Left lung (tissue), 14 donors: ENCODE measurements around the gene DDA1. TPM values are rescaled to one million over a fixed set of nuclear protein-coding genes. Genes with fewer than 3 reads are reported as not detected.

Source experiments
- ATAC-seq: fragments of 200-7000 bp; cut with Tn5 transposase; one replicate; pipeline ENCODE4 v1.9.1; 2020; ENCODE audit warnings: moderate library complexity
- DNase-seq, 4 donors: peaks; one replicate each; pipeline ENCODE4 v3.0.0-alpha.2; 2013 to 2020
- H3K27ac ChIP-seq, 2 donors: fragments of 200-600 bp; sonication (generic) in 1 of 2; one replicate each; pipeline versions ENCODE4 v1.5.0 to v1.8.0; 2020 to 2021
- H3K27me3 ChIP-seq, 2 donors: fragments of 200-600 bp; sonication (generic) in 1 of 2; one replicate each; pipeline versions ENCODE4 v1.5.0 to v1.8.0; 2020 to 2021
- H3K36me3 ChIP-seq, 2 donors: fragments of 200-600 bp; sonication (generic) in 1 of 2; one replicate each; pipeline versions ENCODE4 v1.5.0 to v1.8.0; 2020 to 2021
- H3K4me1 ChIP-seq, 2 donors: fragments of 200-600 bp; one replicate each; pipeline ENCODE4 v1.8.0; 2021
- H3K4me3 ChIP-seq, 2 donors: fragments of 200-600 bp; sonication (generic) in 1 of 2; one replicate each; pipeline versions ENCODE4 v1.5.0 to v1.8.0; 2020 to 2021; ENCODE audit warnings: mild to moderate bottlenecking in 1 of 2
- H3K9me3 ChIP-seq, 2 donors: fragments of 200-600 bp; sonication (generic) in 1 of 2; one replicate each; pipeline versions ENCODE4 v1.5.0 to v1.8.0; 2020 to 2021
- intact Hi-C, 2 donors: fragments of 100-400 bp; cut with DNase I; formaldehyde crosslinking; loops; one replicate each; pipeline versions ENCODE4 v1.11.2 to v1.14.2; 2022
- long read RNA-seq, 12 donors: library from polyadenylated mRNA in 2 of 12; unstranded in 2 of 12; transcript quantifications; one replicate each; pipeline ENCODE4 v2.0.0 and lab custom pipeline, GENCODE V29; 2019 to 2026
- polyA plus RNA-seq, 6 donors: library from polyadenylated mRNA; unstranded; fragments of 120-200 nt; gene quantifications; one replicate each; pipeline ENCODE4 v1.2.1, GENCODE V29; 2013; ENCODE audit not compliant: insufficient read length in 6 of 6
- total RNA-seq, 2 donors: library from RNA; stranded (reverse); fragmentation: NEBNext Ultra II Directional; extraction: Animal tissue kit (Norgen Biotek cat#: 25700); gene quantifications; one replicate each; pipeline ENCODE4 v1.2.1, GENCODE V29; 2021
- TF ChIP-seq, protein P1 (sequence below), 2 donors: fragments of 200-600 bp; sonication (generic) in 1 of 2; IDR thresholded peaks; one replicate each; pipeline versions ENCODE4 v1.5.0 to v1.8.0; 2021; ENCODE audit warnings: antibody characterized with exemption in 2 of 2
- donor health status: DM: no; HTN: yes; CAD: no.
- donor health status: DM: no; HTN: no; CAD: no.

Gene DDA1
- total RNA-seq = 10 to 100 TPM; 30.5 to 44.1 TPM
- 10 to 100 TPM; 24.7 to 37.4 (median 33.0) TPM for polyA plus RNA-seq
- long read RNA-seq, donor 1, full-length matches to known transcripts = 36 of 72 reads
- long read RNA-seq, donor 1, partial matches to known transcripts = 36 of 72 reads
- long read RNA-seq, donor 1, other reads (novel, unspliced or antisense) = 0 of 72 reads
- long read RNA-seq, donor 2, full-length matches to known transcripts = 23 of 28 reads
- long read RNA-seq, donor 2, partial matches to known transcripts = 5 of 28 reads
- long read RNA-seq, donor 2, other reads (novel, unspliced or antisense) = 0 of 28 reads
- long read RNA-seq, donor 3, full-length matches to known transcripts = 16 of 16 reads
- long read RNA-seq, donor 3, partial matches to known transcripts = 0 of 16 reads
- long read RNA-seq, donor 3, other reads (novel, unspliced or antisense) = 0 of 16 reads
- long read RNA-seq, donor 4, full-length matches to known transcripts = 21 of 27 reads
- long read RNA-seq, donor 4, partial matches to known transcripts = 4 of 27 reads
- long read RNA-seq, donor 4, other reads (novel, unspliced or antisense) = 2 of 27 reads
- long read RNA-seq, donor 5, full-length matches to known transcripts = 28 of 28 reads
- long read RNA-seq, donor 5, partial matches to known transcripts = 0 of 28 reads
- long read RNA-seq, donor 5, other reads (novel, unspliced or antisense) = 0 of 28 reads
- long read RNA-seq, donor 6, full-length matches to known transcripts = 23 of 23 reads
- long read RNA-seq, donor 6, partial matches to known transcripts = 0 of 23 reads
- long read RNA-seq, donor 6, other reads (novel, unspliced or antisense) = 0 of 23 reads
- long read RNA-seq, donor 7, full-length matches to known transcripts = 12 of 17 reads
- long read RNA-seq, donor 7, partial matches to known transcripts = 5 of 17 reads
- long read RNA-seq, donor 7, other reads (novel, unspliced or antisense) = 0 of 17 reads
- long read RNA-seq, donor 8, full-length matches to known transcripts = 20 of 53 reads
- long read RNA-seq, donor 8, partial matches to known transcripts = 33 of 53 reads
- long read RNA-seq, donor 8, other reads (novel, unspliced or antisense) = 0 of 53 reads
- long read RNA-seq, donor 9 = 0 reads
- long read RNA-seq, donor 10, full-length matches to known transcripts = 24 of 25 reads
- long read RNA-seq, donor 10, partial matches to known transcripts = 0 of 25 reads
- long read RNA-seq, donor 10, other reads (novel, unspliced or antisense) = 1 of 25 reads
- long read RNA-seq, donor 11 = 0 reads
- long read RNA-seq, donor 12, full-length matches to known transcripts = 18 of 18 reads
- long read RNA-seq, donor 12, partial matches to known transcripts = 0 of 18 reads
- long read RNA-seq, donor 12, other reads (novel, unspliced or antisense) = 0 of 18 reads

DNA sequence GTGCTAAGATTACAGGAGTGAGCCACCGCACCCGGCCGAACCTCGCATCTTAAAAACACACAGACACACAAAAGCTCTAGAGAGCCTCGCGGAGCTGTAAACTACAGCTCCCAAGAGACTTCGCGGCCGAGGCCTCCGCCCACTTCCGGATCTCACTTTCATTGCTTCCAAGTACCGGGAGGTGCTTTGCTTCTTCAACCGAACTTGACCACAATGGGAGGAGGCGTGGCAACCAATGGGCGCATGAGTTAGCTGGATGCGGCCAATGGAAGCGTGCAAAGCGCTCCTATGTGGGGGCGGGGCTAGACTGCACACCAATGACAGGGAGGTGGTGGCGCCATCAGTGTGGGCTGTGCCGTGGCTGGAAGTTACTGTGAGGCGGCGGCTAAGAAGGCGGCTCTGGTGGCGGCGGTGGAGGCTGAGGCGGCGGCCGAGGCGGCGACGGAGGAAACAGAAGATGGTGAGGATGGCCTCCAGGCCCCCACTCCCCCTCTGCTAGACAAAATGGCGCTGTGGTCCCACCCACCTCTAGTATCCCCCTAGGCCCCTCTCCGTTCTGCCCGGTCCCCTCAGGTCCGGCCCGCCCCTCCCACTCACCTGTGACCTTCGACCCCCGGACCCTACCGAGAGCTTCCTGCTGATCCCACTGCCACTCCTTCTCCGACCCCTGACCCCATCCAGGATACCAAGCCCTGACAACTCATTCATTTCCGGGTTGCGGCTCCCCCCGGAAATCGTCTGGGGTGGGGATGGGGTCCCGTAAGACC, at the start of gene DDA1:
TSS of gene DDA1 (plus strand) at position 366 of the 767 bp plus-strand sequence. CDS start at position 458, 92 bp downstream.
- H3K36me3 ChIP-seq = peaks cover 0 to 22% of the 10 kb centered on the region in 2 donors
- TF ChIP-seq, protein P1, sequence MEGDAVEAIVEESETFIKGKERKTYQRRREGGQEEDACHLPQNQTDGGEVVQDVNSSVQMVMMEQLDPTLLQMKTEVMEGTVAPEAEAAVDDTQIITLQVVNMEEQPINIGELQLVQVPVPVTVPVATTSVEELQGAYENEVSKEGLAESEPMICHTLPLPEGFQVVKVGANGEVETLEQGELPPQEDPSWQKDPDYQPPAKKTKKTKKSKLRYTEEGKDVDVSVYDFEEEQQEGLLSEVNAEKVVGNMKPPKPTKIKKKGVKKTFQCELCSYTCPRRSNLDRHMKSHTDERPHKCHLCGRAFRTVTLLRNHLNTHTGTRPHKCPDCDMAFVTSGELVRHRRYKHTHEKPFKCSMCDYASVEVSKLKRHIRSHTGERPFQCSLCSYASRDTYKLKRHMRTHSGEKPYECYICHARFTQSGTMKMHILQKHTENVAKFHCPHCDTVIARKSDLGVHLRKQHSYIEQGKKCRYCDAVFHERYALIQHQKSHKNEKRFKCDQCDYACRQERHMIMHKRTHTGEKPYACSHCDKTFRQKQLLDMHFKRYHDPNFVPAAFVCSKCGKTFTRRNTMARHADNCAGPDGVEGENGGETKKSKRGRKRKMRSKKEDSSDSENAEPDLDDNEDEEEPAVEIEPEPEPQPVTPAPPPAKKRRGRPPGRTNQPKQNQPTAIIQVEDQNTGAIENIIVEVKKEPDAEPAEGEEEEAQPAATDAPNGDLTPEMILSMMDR (IDR thresholded peaks at IDR 0.05) = no peak
- DNase-seq (peak; percentile 98 to 100 (median 99)), ATAC-seq (peak; percentile 82)
- peak within 1 kb of the TSS; percentile 44 to 78 for H3K27ac ChIP-seq
- H3K4me3 ChIP-seq = peak within 1 kb of the TSS; percentile 82 to 86
- H3K9me3 ChIP-seq = no peaks in the 10 kb centered on the region
- H3K4me1 ChIP-seq = peaks cover 23 to 67% of the 10 kb centered on the region in 2 donors
- intact Hi-C loops = no loop called here
- no peaks in the 10 kb centered on the region for H3K27me3 ChIP-seq

DNA sequence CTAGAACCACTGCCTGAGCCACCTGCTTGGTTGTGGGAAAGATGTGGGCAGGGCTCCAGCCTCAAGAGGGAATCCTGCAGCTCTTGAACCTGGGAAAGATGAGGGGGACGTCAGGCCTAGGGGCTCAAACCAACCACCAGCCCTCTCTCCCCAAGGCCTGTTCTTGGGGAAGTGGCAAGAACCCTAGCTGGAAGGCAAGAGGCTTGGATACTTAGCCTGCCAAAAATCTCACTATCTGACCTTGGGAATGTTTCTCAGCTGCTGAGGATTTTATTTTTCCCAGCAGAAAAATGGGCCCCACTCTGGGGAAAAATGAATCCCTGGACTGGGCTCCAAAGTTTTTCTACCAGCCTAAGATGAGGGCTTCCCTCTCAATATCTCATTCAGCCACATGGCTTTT, 49.4 kb upstream of the DDA1 start:
- no peak for ATAC-seq
- no peaks in the 10 kb centered on the region for H3K9me3 ChIP-seq
- H3K4me3 ChIP-seq = no peak overlapping the region
- H3K36me3 ChIP-seq = peaks cover 0 to 18% of the 10 kb centered on the region in 2 donors
- H3K27me3 ChIP-seq = no peaks in the 10 kb centered on the region
- H3K27ac ChIP-seq = no peak overlapping the region
- intact Hi-C loops = no loop called here
- H3K4me1 ChIP-seq = peaks cover 0 to 3% of the 10 kb centered on the region in 2 donors
- TF ChIP-seq, protein P1 (IDR thresholded peaks at IDR 0.05) = no peak
- DNase-seq = no peak

DNA sequence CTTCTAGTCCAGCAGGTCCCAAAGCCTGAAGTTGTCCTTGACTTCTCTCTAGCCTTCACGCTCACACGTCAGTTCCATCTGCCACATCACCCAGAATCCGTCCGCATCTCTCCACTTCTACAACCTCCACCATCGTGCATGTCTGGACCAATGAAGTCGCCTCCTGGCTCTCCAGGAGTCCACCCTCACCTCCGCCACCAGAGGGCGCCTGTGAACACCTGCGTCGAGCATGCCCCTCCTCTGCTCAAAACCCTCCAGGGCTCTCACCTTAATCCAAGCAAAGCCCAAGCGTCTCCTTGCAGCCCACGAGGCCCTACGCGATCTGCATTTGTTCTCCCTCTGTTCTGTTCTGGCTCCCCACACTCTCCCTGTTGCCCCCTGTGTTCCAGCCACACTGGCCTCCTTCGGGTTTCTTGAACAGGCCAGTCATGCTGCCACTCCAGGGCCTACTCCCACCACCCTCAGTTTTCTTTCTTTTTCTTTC, 48.5 kb upstream of the DDA1 start:
- ATAC-seq (peak; percentile 99), DNase-seq (peak in 3 of 4 donors; percentile 76 to 97 (median 87))
- Histone ChIP-seq H3K9me3 (no peaks in the 10 kb centered on the region), H3K36me3 (peaks cover 0 to 18% of the 10 kb centered on the region in 2 donors), H3K4me3 (no peak overlapping the region), H3K27me3 (no peaks in the 10 kb centered on the region), H3K4me1 (peaks cover 0 to 3% of the 10 kb centered on the region in 2 donors), H3K27ac (no peak overlapping the region)
- TF ChIP-seq, protein P1 (IDR thresholded peaks at IDR 0.05) = peak; percentile 81 to 96
- intact Hi-C loops = no loop called here

DNA sequence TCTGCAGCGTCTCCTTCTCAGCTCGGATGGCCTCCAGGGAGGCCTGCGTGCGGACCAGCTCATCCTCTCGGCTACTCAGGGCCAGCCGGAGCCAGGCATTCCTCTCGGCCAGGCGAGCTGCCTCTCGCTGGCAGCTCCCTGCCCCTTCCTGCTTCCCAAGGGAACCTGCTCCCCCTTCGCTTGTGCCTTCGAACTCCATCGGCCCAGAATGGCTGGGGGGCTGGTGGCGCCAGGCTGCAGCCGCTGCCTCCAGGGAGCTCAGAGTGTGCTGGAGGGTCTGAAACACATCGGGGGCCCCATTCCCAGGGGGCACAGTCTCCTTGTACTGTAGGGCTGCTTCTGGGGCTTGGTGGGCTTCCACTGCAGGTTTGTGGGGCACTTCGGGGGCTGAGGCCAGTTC, 46.8 kb upstream of the DDA1 start:
- intact Hi-C loops = no loop called here
- Histone ChIP-seq H3K36me3 (peaks cover 0 to 17% of the 10 kb centered on the region in 2 donors), H3K4me3 (peak overlapping the region in 1 of 2 donors; percentile 44), H3K27ac (no peak overlapping the region), H3K4me1 (peaks cover 0 to 3% of the 10 kb centered on the region in 2 donors), H3K27me3 (no peaks in the 10 kb centered on the region), H3K9me3 (no peaks in the 10 kb centered on the region)
- TF ChIP-seq, protein P1 (IDR thresholded peaks at IDR 0.05) = no peak
- DNase-seq (no peak), ATAC-seq (no peak)
